Right lobe of liver (tissue), 4 donors: Measurements from ENCODE around the gene PPAN.

ENCODE experiments used
- POLR2A ChIP-seq: fragments of 450-650 bp; IDR thresholded peaks from one replicate; pipeline ENCODE4 v1.6.1; 2017; ENCODE audit warnings: antibody characterized with exemption, mild to moderate bottlenecking
- TF ChIP-seq, protein P1 (sequence below), 4 donors: fragments of 200-600 bp in 3 of 4; fragments of 450-650 bp in 1 of 4; IDR thresholded peaks; one replicate each; pipeline versions ENCODE4 v1.5.1 to v1.8.0; 2016 to 2022; ENCODE audit warnings: antibody characterized with exemption in 4 of 4, mild to moderate bottlenecking in 2 of 4
- donor health status: DM: no; HTN: no; CAD: no.
- donor health status: DM: no; HTN: no; CAD: no.
- donor health status: DM: no; HTN: yes; CAD: no.

DNA sequence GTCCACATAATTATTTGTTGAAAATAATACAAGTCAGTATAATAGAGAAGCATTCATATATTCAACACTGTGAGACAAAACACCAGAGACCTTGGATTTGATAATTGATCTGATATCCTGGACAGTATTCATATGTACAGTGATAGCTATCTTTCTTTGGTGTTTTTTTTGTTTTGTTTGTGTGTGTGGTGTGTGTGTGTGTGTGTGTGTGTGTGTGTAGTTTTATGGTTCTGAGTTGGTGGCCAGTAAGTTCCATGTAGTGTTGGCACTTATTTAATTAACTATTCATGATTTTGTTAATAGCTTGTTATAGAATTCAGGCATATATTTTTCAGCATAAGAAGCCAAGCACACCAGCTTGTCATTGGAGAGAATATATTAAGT, 2.0 kb upstream of the PPAN start:
- no peak for TF ChIP-seq POLR2A
- TF ChIP-seq, protein P1, sequence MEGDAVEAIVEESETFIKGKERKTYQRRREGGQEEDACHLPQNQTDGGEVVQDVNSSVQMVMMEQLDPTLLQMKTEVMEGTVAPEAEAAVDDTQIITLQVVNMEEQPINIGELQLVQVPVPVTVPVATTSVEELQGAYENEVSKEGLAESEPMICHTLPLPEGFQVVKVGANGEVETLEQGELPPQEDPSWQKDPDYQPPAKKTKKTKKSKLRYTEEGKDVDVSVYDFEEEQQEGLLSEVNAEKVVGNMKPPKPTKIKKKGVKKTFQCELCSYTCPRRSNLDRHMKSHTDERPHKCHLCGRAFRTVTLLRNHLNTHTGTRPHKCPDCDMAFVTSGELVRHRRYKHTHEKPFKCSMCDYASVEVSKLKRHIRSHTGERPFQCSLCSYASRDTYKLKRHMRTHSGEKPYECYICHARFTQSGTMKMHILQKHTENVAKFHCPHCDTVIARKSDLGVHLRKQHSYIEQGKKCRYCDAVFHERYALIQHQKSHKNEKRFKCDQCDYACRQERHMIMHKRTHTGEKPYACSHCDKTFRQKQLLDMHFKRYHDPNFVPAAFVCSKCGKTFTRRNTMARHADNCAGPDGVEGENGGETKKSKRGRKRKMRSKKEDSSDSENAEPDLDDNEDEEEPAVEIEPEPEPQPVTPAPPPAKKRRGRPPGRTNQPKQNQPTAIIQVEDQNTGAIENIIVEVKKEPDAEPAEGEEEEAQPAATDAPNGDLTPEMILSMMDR (IDR thresholded peaks at IDR 0.05) = no peak
